ENCODE data around the gene ST14.
"Not testable (repeated sequence)": the region's sequence is repeated elsewhere in the genome, so short reads cannot be mapped to it uniquely, and the experiment has no call there.

Gene ST14

GRCh38 chr11:130190371-130190881, 30.8 kb downstream of the ST14 start:
- no peak for DNase-seq

- DNase-seq, result no peak
Measured at GRCh38 chr11:130191896-130192295, 32.3 kb downstream of the ST14 start.

DNA sequence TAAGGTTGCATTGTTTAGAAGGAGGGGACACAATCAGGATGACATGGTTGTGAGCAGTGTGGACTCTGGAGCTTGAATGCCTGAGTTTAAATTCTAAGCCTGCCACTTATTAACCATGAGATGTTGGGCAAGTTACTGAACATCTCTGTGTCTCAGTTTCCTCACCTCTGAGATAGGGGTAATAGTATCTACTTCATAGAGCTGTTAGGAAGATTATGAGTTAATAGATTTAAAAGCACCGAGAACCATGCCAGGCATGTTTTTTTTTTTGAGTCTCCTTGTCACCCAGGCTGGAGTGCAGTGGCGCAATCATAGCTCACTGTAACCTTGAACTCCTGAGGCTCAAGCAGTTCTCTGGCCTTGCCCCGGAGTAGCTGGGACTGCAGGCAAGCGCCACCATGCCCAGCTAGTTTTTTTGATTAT, 33.3 kb downstream of the ST14 start:
- no peak for DNase-seq

GRCh38 chr11:130193551-130193950, 34.0 kb downstream of the ST14 start:
- not testable (repeated sequence) for DNase-seq

GRCh38 chr11:130194241-130195023, 34.9 kb downstream of the ST14 start:
- DNase-seq, result no peak

DNA sequence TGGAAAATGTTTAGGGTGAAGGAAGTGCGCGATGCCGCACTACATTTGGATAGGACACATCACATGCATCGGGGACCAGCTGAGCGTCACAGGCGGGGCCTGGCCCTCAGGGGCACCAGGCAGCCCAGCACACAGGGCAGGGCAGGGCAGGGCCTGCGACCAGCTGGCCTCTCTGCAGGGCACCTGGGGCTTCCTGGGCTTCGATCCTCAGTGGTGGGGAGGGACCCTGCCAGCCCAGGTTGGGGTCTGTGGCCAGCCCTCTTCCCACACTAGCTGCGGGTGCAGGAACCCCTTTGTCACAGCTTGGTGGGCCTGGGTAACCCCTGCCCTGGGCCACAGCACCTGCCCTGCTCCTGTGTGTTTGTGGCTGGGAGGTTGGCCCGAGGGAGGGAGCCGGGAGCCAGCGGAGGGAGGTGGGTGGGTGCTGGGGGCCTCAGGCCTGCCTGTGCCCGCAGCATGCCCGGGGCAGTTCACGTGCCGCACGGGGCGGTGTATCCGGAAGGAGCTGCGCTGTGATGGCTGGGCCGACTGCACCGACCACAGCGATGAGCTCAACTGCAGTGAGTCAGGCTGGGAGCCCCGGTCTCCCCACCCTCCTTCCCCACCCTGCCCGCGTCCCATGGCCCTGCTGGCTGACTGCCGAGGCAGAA, 37.9 kb downstream of the ST14 start:
- no peak for DNase-seq

DNA sequence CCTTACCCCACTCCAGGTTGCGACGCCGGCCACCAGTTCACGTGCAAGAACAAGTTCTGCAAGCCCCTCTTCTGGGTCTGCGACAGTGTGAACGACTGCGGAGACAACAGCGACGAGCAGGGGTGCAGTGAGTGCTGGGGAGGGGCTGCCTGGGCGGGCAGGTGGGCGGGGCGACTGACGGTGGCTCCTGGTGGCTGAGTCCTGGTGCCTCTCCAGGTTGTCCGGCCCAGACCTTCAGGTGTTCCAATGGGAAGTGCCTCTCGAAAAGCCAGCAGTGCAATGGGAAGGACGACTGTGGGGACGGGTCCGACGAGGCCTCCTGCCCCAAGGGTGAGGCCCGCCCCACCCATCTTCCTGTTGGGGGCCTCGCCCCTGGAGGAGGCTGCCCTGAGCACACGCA, 38.7 kb downstream of the ST14 start:
- no peak for DNase-seq

DNA sequence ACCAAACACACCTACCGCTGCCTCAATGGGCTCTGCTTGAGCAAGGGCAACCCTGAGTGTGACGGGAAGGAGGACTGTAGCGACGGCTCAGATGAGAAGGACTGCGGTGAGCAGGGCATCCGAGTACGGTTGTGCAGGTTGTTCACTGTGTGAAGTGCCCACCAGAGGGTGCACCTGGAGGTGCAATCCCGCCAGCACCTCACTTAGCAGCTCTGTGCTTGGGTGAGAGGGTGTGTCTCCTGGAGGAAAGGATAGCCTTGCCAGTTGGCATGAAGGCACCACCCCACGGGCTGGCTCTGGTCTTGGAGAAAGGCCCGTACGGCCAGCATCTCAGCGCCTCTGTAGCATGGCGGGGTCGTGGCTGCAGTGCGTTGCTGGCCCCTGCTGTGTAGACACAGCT, 39.4 kb downstream of the ST14 start:
- DNase-seq, result no peak

GRCh38 chr11:130199792-130200191, 40.2 kb downstream of the ST14 start:
- no peak for DNase-seq

GRCh38 chr11:130201026-130201425, 41.4 kb downstream of the ST14 start:
- no peak for DNase-seq

GRCh38 chr11:130202009-130202817, 42.6 kb downstream of the ST14 start:
- no peak for DNase-seq

GRCh38 chr11:130202818-130203689, 43.5 kb downstream of the ST14 start:
- DNase-seq, result no peak

- no peak for DNase-seq
Measured at GRCh38 chr11:130203766-130204702, 44.5 kb downstream of the ST14 start.

DNA sequence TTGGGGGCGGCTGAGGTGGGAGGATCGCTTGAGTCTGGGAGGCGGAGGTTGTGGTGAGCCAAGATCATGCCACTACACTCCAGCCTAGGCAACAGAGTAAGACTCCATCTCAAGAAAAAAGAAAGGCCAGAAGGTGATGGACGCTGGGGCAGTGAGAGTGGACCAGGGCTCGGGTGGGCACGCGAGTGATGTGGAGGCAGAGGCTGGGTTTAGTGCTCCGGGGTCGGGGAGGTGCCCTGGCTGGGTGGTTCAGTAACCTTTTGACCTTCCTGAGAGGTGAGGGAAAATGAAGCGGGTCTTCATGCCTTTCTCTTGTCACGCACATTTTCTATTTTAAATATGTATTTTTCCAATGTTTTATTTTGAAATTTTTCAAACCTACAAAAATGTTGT, 45.1 kb downstream of the ST14 start:
- no peak for DNase-seq

- DNase-seq, result no peak
Measured at GRCh38 chr11:130206141-130206540, 46.6 kb downstream of the ST14 start.

GRCh38 chr11:130208241-130209127, 48.9 kb downstream of the ST14 start:
- no peak for DNase-seq

DNA sequence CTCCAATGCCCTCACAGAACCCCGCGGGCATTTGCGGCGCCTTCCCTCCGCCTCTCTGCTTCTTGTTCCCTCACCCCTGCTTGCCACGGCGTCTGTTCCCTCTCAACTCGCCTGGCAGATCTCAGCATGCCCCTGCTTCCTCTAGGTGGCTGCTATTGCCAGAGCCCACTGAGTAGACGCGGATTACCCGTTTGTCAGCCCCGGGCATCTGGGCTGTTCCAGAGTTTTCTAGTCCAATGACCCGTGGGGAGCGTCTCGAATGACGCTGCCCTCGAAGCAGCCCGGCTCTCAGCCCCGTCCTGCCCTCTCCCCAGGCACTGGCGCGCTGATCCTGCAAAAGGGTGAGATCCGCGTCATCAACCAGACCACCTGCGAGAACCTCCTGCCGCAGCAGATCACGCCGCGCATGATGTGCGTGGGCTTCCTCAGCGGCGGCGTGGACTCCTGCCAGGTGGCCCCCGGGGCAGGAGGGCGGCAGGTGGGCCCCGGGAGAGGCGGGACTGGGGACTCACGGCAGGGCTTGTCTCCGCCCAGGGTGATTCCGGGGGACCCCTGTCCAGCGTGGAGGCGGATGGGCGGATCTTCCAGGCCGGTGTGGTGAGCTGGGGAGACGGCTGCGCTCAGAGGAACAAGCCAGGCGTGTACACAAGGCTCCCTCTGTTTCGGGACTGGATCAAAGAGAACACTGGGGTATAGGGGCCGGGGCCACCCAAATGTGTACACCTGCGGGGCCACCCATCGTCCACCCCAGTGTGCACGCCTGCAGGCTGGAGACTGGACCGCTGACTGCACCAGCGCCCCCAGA, 49.7 kb downstream of the ST14 start:
- no peak for DNase-seq

GRCh38 chr11:130209954-130210854, 50.6 kb downstream of the ST14 start:
- DNase-seq, result no peak

Measured in activated CD4-positive, alpha-beta T cell treated with anti-CD3 and anti-CD28 coated beads for 1 hour (primary cell).